HG03432 (cell line): Measurements from ENCODE around the gene HBZ.
"Not testable (repeated sequence)": the region's sequence is repeated elsewhere in the genome, so short reads cannot be mapped to it uniquely, and the experiment has no call there.

ENCODE experiments used
- ATAC-seq: cut with Tn5 transposase; IDR thresholded peaks from one replicate; pipeline ENCODE4 v1.9.1; 2021; ENCODE audit warnings: mild to moderate bottlenecking, moderate library complexity; ENCODE audit not compliant: unreplicated experiment

HBZ gene

DNA sequence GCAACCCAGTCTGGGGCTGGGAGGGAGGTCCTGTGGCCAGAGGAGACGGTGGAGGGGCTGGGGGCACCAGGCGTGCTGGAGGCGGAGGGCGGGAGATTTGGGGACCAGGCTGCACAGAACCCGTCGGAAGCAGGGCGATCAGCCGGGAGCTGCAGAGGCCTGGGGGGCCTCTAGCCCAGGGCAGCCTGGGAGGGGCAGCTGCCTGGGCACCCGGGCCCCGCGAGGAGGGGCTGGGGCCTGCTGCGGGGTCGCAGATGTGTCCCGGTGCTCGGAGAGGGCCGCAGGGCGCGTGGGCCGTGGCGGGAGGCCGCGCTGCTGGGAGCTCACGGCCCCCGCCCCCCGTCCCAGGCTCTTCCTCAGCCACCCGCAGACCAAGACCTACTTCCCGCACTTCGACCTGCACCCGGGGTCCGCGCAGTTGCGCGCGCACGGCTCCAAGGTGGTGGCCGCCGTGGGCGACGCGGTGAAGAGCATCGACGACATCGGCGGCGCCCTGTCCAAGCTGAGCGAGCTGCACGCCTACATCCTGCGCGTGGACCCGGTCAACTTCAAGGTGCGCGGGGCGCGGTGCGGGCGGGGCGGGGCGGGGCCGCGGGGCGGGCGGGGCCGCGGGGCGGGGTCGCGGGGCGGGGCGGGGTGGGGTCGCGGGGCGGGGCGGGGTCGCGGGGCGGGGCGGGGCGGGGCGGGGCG lies 11.8 kb downstream of the HBZ start:
- not testable (repeated sequence) for ATAC-seq

- ATAC-seq, result no peak
Measured at GRCh38 chr16:164827-165538, 12.5 kb downstream of the HBZ start.

DNA sequence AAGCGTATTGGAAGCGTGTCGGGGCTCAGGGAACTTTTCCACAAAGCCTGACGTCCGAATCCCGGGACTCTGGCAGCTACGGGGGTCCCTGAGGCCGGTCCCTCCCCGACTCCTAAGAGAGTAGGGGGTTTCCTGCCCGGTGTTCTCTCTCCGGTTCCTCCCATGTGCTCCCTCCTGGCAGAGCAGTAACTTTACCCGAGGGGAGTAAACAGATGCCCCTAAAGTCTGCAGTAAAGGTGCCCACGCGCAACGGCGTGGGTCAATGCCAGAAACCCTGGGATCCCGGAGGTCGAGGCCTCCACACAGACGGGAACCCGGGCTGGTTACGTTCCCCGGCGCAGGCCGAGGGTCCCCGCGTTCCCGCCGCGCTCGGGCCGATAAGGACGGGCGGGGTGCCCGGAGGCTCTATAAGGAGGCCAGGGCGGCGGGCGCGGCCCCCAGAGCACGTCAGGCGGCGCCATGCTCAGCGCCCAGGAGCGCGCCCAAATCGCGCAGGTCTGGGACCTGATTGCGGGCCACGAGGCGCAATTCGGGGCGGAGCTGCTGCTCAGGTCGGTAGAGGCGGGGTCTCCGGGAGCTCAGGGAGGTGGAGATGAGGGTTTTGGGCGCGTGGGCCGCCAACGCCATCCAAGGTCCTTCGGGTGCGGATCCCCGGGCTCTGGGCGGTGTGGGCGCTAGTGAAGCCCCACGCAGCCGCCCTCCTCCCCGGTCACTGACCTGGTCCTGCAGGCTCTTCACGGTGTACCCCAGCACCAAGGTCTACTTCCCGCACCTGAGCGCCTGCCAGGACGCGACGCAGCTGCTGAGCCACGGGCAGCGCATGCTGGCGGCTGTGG lies 13.3 kb downstream of the HBZ start, which contains the start of gene HBM:
TSS of gene HBM (plus strand) at position 440 of the 836 bp plus-strand sequence. CDS start at position 460, 20 bp downstream.
- no peak for ATAC-seq

DNA sequence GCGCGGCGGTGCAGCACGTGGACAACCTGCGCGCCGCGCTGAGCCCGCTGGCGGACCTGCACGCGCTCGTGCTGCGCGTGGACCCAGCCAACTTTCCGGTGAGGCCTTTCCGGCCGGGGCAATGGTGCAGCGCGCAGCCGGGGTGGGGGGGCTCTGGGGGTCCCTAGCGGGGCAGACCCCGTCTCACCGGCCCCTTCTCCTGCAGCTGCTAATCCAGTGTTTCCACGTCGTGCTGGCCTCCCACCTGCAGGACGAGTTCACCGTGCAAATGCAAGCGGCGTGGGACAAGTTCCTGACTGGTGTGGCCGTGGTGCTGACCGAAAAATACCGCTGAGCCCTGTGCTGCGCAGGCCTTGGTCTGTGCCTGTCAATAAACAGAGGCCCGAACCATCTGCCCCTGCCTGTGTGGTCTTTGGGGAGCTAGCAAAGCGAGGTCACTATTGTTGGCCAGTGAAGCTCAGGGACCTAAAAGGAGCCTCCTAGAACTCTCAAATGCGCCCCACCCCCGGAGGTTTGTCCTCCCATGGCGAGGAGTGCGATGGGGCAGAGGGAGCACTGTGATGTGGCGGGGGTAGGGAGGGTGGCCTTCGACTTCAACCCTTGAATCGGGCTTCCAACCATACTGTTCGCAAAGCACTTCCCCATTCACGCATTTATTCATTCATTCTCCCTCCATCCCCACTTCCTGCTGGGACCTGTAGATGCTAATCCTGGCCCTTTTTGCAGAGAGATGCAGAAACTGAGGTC lies 14.1 kb downstream of the HBZ start:
- no peak for ATAC-seq

GRCh38 chr16:167122-167690 lies 14.8 kb downstream of the HBZ start:
- no peak for ATAC-seq

GRCh38 chr16:168424-168823 lies 16.0 kb downstream of the HBZ start:
- ATAC-seq, result no peak

- ATAC-seq, result no peak
Measured at GRCh38 chr16:169014-169413, 16.6 kb downstream of the HBZ start.

DNA sequence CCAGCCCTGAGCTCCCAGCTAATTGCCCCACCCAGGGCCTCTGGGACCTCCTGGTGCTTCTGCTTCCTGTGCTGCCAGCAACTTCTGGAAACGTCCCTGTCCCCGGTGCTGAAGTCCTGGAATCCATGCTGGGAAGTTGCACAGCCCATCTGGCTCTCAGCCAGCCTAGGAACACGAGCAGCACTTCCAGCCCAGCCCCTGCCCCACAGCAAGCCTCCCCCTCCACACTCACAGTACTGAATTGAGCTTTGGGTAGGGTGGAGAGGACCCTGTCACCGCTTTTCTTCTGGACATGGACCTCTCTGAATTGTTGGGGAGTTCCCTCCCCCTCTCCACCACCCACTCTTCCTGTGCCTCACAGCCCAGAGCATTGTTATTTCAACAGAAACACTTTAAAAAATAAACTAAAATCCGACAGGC lies 17.7 kb downstream of the HBZ start:
- not testable (repeated sequence) for ATAC-seq

GRCh38 chr16:170788-171187 lies 18.3 kb downstream of the HBZ start:
- ATAC-seq, result no peak

GRCh38 chr16:172374-172941 lies 20.0 kb downstream of the HBZ start, which contains the start of gene HBA2:
TSS of gene HBA2 (plus strand) at chr16:172876. CDS start at chr16:172913, 37 bp downstream.
- not testable (repeated sequence) for ATAC-seq

- ATAC-seq, result not testable (repeated sequence)
Measured at GRCh38 chr16:173211-173854, 20.9 kb downstream of the HBZ start.

- ATAC-seq, result not testable (repeated sequence)
Measured at GRCh38 chr16:173928-174769, 21.7 kb downstream of the HBZ start.

- no peak for ATAC-seq
Measured at GRCh38 chr16:175011-175949, 22.8 kb downstream of the HBZ start.

- not testable (repeated sequence) for ATAC-seq
Measured at GRCh38 chr16:176006-176405, 23.6 kb downstream of the HBZ start.

GRCh38 chr16:176477-177382 lies 24.3 kb downstream of the HBZ start, which contains the start of gene HBA1:
TSS of gene HBA1 (plus strand) at chr16:176680. CDS start at chr16:176717, 37 bp downstream.
- not testable (repeated sequence) for ATAC-seq

- no peak for ATAC-seq
Measured at GRCh38 chr16:177394-177822, 25.0 kb downstream of the HBZ start.
